Endothelial cell of umbilical vein (primary cell): ENCODE data around the gene UBE2L6. TPM values are rescaled to one million over a fixed set of nuclear protein-coding genes. Genes with fewer than 3 reads are reported as not detected.

Experiments used
- BruUV-seq: library from RNA; stranded (reverse); fragments of 400-500 nt; replicated peaks from 2 replicates; lab custom pipeline; 2021; lab: Mats Ljungman, UMichigan
- CTCF ChIA-PET: fragments of 300-600, 350-600 bp; sonication (Branson Sonifier 250); formaldehyde crosslinking; loops from one replicate; lab custom pipeline; 2021; ENCODE audit warnings: antibody characterized with exemption, inconsistent platforms; lab: Charles Lee
- POLR2A ChIA-PET: fragments of 300-600, 350-600 bp; sonication (Branson Sonifier 250); formaldehyde crosslinking; loops from one replicate; lab custom pipeline; 2021; ENCODE audit warnings: antibody characterized with exemption, inconsistent platforms; lab: Charles Lee
- DNase-seq: peaks from one replicate; pipeline ENCODE4 v3.0.0-alpha.2; 2011; ENCODE audit warnings: low read depth, low spot score
- FAIRE-seq: peaks from 2 replicates; lab custom pipeline; 2011; peaks lifted over from hg19 to GRCh38; lab: Jason Lieb, UNC
- H2AFZ ChIP-seq: 2 replicates; pipeline ENCODE4 v1.6.0; 2012; ENCODE audit warnings: low read depth, low read length, control low read depth, inconsistent platforms
- H3K27ac ChIP-seq: 2 replicates; pipeline ENCODE4 v1.5.1; 2011; ENCODE audit warnings: low read depth, mild to moderate bottlenecking, control low read depth, low read length, moderate library complexity; ENCODE audit not compliant: insufficient read depth
- H3K27me3 ChIP-seq, 2 experiments: 2 replicates each; pipeline versions ENCODE4 v1.6.0 to v1.6.1; 2011; ENCODE audit warnings: low read length in 2 of 2, mixed read lengths in 1 of 2; ENCODE audit not compliant: control insufficient read depth in 2 of 2, insufficient read depth in 2 of 2
- H3K36me3 ChIP-seq, 2 experiments: 2 replicates in 1 of 2; 3 replicates in 1 of 2; pipeline ENCODE4 v1.5.1; 2011; ENCODE audit warnings: low read length in 2 of 2, mild to moderate bottlenecking in 1 of 2, moderate library complexity in 1 of 2; ENCODE audit not compliant: control insufficient read depth in 2 of 2, insufficient read depth in 2 of 2; ENCODE audit errors: extremely low read depth in 1 of 2
- H3K4me1 ChIP-seq: 3 replicates; pipeline ENCODE4 v1.5.1; 2011; ENCODE audit warnings: mild to moderate bottlenecking, low read length; ENCODE audit not compliant: control insufficient read depth, insufficient read depth; ENCODE audit errors: extremely low read depth
- H3K4me2 ChIP-seq: 2 replicates; pipeline ENCODE4 v1.6.1; 2011; ENCODE audit warnings: low read length, control low read depth, mixed read lengths; ENCODE audit not compliant: insufficient read depth
- H3K4me3 ChIP-seq, 3 experiments: fragments of 200-600 bp in 1 of 3; sonication (generic), shearing (Covaris generic) in 1 of 3; replicated peaks in 1 of 3; 2 replicates each; pipeline ENCODE4 v1.5.1; 2011 to 2016; ENCODE audit warnings: control low read depth in 3 of 3, low read length in 3 of 3, mild to moderate bottlenecking in 2 of 3, inconsistent platforms in 1 of 3, low read depth in 1 of 3, moderate library complexity in 1 of 3; ENCODE audit not compliant: insufficient read depth in 1 of 3
- H3K79me2 ChIP-seq: 2 replicates; pipeline ENCODE4 v1.6.0; 2012; ENCODE audit warnings: low read length, inconsistent platforms; ENCODE audit not compliant: control insufficient read depth, insufficient read depth
- H3K9ac ChIP-seq: replicated peaks from 2 replicates; pipeline ENCODE3; 2011; ENCODE audit warnings: low read length, control low read depth; ENCODE audit not compliant: insufficient read depth; ENCODE audit errors: extremely low read depth
- H3K9me1 ChIP-seq: replicated peaks from 3 replicates; pipeline ENCODE4 v1.6.0; 2011; ENCODE audit warnings: mild to moderate bottlenecking, low read length; ENCODE audit not compliant: control insufficient read depth, insufficient read depth; ENCODE audit errors: extremely low read depth
- H3K9me3 ChIP-seq: replicated peaks from 2 replicates; pipeline ENCODE4 v1.5.1; 2012; ENCODE audit warnings: low read length, inconsistent platforms; ENCODE audit not compliant: control insufficient read depth, insufficient read depth
- H4K20me1 ChIP-seq: replicated peaks from 2 replicates; pipeline ENCODE3; 2011; ENCODE audit warnings: mild to moderate bottlenecking, low read length; ENCODE audit not compliant: control insufficient read depth, insufficient read depth; ENCODE audit errors: extremely low read depth
- EZH2 ChIP-seq: IDR thresholded peaks from 2 replicates; pipeline ENCODE4 v1.6.1; 2012; ENCODE audit warnings: borderline replicate concordance, low read depth, mild to moderate bottlenecking, moderate library complexity, low read length, inconsistent platforms; ENCODE audit not compliant: severe bottlenecking
- FOS ChIP-seq: IDR thresholded peaks from 2 replicates; pipeline ENCODE4 v1.6.1; 2011; ENCODE audit warnings: mild to moderate bottlenecking, low read length, moderate library complexity, borderline replicate concordance; ENCODE audit not compliant: insufficient read depth
- GATA2 ChIP-seq: IDR thresholded peaks from 2 replicates; pipeline ENCODE4 v1.7.0; 2011; ENCODE audit warnings: low read depth, mild to moderate bottlenecking, moderate library complexity, mixed read lengths, low read length; ENCODE audit not compliant: insufficient read length, insufficient read depth
- JUN ChIP-seq: IDR thresholded peaks from 2 replicates; pipeline ENCODE4 v1.6.1; 2011; ENCODE audit warnings: borderline replicate concordance, low read depth; ENCODE audit not compliant: insufficient read length, insufficient read depth
- MYC ChIP-seq: IDR thresholded peaks from one replicate; pipeline ENCODE4 v1.6.1; 2011; ENCODE audit warnings: mild to moderate bottlenecking, low read depth, low read length
- POLR2A ChIP-seq: IDR thresholded peaks from 2 replicates; pipeline ENCODE4 v1.6.1; 2012; ENCODE audit warnings: low read depth, mild to moderate bottlenecking, control low read depth, low read length
- POLR2AphosphoS5 ChIP-seq: IDR thresholded peaks from 2 replicates; pipeline ENCODE4 v1.6.1; 2012; ENCODE audit warnings: low read depth, mild to moderate bottlenecking, control low read depth, low read length, moderate library complexity; ENCODE audit not compliant: insufficient read depth
- dilution Hi-C: fragments of 300-500 bp; cut with MboI; formaldehyde crosslinking; loops from one replicate; pipeline ENCODE4 v1.15.0; 2019; ENCODE audit warnings: low sequenced_read_pairs; ENCODE audit not compliant: extremely low pct_ligation_motif_present
- intact Hi-C: fragments of 100-400 bp; cut with micrococcal nuclease; formaldehyde crosslinking; loops from one replicate; pipeline ENCODE4 v1.10.0; 2022
- polyA plus RNA-seq, 4 experiments: library from polyadenylated mRNA; depleted of rRNA in 3 of 4; stranded (reverse) in 3 of 4; unstranded in 1 of 4; fragments of >200 nt; gene quantifications; 2 replicates each; pipeline versions ENCODE4 v1.2.1 to v1.2.3, GENCODE V29; 2011 to 2012; ENCODE audit warnings: missing spikeins in 1 of 4
- total RNA-seq: library from RNA; stranded (reverse); gene quantifications from 2 replicates; pipeline ENCODE4 v1.2.3, GENCODE V29; 2021
- TF ChIP-seq, protein P1 (sequence below): IDR thresholded peaks from 2 replicates; pipeline ENCODE4 v1.6.1; 2011; ENCODE audit not compliant: insufficient read depth, insufficient read length
- TF ChIP-seq, protein P2 (sequence below), 2 donors: IDR thresholded peaks; 1 replicate in 1 of 2; 2 replicates in 1 of 2; pipeline ENCODE4 v1.5.1; 2011; ENCODE audit warnings: low read length in 2 of 2, mild to moderate bottlenecking in 2 of 2, moderate library complexity in 2 of 2, control low read depth in 1 of 2, inconsistent platforms in 1 of 2, low read depth in 1 of 2; ENCODE audit not compliant: insufficient read depth in 1 of 2; ENCODE audit errors: extremely low read depth in 1 of 2

UBE2L6 gene
- total and polyA plus RNA-seq, 2 donors (not counting 3 experiments of a cell fraction or from before 2014, with no cell fraction given): 22.3 to 25.2 TPM

- Histone ChIP-seq H3K4me1 (peaks cover under 1% of the 10 kb centered on the region), H3K4me3 (no peak overlapping the region), H3K9me3 (no peaks in the 10 kb centered on the region), H3K27ac (no peak overlapping the region), H3K4me2 (no peak overlapping the region), H2AFZ (no peak overlapping the region), H3K9ac (no peak overlapping the region), H3K27me3 (no peaks in the 10 kb centered on the region), H3K9me1 (no peaks in the 10 kb centered on the region), H3K36me3 (no peaks in the 10 kb centered on the region), H4K20me1 (no peaks in the 10 kb centered on the region), H3K79me2 (no peaks in the 10 kb centered on the region)
- TF ChIP-seq MYC (no peak), EZH2 (no peak), FOS (no peak), JUN (no peak), GATA2 (no peak), POLR2AphosphoS5 (no peak), POLR2A (no peak)
- TF ChIP-seq, protein P1, sequence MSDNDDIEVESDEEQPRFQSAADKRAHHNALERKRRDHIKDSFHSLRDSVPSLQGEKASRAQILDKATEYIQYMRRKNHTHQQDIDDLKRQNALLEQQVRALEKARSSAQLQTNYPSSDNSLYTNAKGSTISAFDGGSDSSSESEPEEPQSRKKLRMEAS: no peak
- TF ChIP-seq, protein P2, sequence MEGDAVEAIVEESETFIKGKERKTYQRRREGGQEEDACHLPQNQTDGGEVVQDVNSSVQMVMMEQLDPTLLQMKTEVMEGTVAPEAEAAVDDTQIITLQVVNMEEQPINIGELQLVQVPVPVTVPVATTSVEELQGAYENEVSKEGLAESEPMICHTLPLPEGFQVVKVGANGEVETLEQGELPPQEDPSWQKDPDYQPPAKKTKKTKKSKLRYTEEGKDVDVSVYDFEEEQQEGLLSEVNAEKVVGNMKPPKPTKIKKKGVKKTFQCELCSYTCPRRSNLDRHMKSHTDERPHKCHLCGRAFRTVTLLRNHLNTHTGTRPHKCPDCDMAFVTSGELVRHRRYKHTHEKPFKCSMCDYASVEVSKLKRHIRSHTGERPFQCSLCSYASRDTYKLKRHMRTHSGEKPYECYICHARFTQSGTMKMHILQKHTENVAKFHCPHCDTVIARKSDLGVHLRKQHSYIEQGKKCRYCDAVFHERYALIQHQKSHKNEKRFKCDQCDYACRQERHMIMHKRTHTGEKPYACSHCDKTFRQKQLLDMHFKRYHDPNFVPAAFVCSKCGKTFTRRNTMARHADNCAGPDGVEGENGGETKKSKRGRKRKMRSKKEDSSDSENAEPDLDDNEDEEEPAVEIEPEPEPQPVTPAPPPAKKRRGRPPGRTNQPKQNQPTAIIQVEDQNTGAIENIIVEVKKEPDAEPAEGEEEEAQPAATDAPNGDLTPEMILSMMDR (IDR thresholded peaks at IDR 0.05; ENCODE audit: extremely low read depth in 1 of 2, insufficient read depth in 1 of 2, low read depth in 1 of 2, low read length in 2 of 2): no peak
- FAIRE-seq (no peak), DNase-seq (no peak)
- CTCF ChIA-PET: interaction anchor here (1.6 to 9.0 kb wide), 2 partner anchors 28 to 63 kb away, joined by 4 to 166 read pairs; no protein-coding TSS in a partner anchor
- POLR2A ChIA-PET: no interaction called here
- intact Hi-C loops (no loop called here), dilution Hi-C loops (no loop called here)
- no TSS peak for BruUV-seq
These were observed 46.4 kb downstream of the UBE2L6 start for GRCh38 chr11:57521116-57521515.
